Left colon (tissue), 2 donors: ENCODE measurements around the gene CLEC7A. TPM values are rescaled to one million over a fixed set of nuclear protein-coding genes. Genes with fewer than 3 reads are reported as not detected.

Experiments used
- ATAC-seq: fragments of 200-7000 bp; cut with Tn5 transposase; one replicate; pipeline ENCODE4 v1.9.1; 2020; ENCODE audit warnings: mild to moderate bottlenecking, moderate library complexity
- DNase-seq, 2 donors: peaks; one replicate each; pipeline ENCODE4 v3.0.0-alpha.2; 2020
- intact Hi-C, 2 donors: fragments of 100-400 bp; cut with DNase I in 1 of 2; cut with micrococcal nuclease in 1 of 2; formaldehyde crosslinking; loops; one replicate each; pipeline versions ENCODE4 v1.11.2 to v1.14.0; 2022; cut with DNase I, micrococcal nuclease
- long read RNA-seq: library from polyadenylated mRNA; unstranded; transcript quantifications from one replicate; pipeline ENCODE4 v2.0.0, GENCODE V29; 2021
- total RNA-seq, 2 donors: library from RNA; stranded (reverse); fragmentation: NEBNext Ultra II Directional; extraction: Animal tissue kit (Norgen Biotek cat#: 25700); gene quantifications; one replicate each; pipeline ENCODE4 v1.2.1, GENCODE V29; 2021
- donor health status: DM: no; HTN: no; CAD: no.
- donor health status: DM: yes; HTN: yes; CAD: no.

Gene CLEC7A
- total RNA-seq: 1 to 10 TPM; 2.5 to 4.5 TPM
- long read RNA-seq: 0 reads

DNA sequence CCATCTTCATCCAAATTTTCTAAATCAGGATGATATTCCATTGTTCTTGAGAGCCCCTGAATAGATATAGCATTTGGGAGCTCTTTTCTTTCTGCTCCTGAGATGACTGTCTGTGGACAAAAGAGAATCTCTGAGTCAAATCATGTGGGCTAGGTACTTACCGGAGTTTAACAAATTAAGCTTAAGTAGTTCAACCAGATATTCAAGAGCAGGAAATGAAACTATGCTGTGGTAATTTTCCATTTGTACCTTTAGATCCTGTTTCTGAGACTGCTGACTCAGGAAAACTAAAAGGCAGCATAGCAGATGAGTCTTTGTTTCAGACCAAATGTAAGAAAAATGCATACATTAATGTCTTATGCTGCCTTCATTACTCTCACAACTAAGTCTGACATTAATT is at the start of gene CLEC7A:
CLEC7A (minus strand) TSS at position 158 of the 400 bp plus-strand sequence; CDS start at position 41, 117 bp downstream.
- DNase-seq (no peak), ATAC-seq (no peak)
- intact Hi-C loops: no loop called here

- intact Hi-C loops: no loop called here
- no peak for DNase-seq
- ATAC-seq: no peak
These were observed 49.8 kb upstream of the CLEC7A start for GRCh38 chr12:10179776-10180181.

DNA sequence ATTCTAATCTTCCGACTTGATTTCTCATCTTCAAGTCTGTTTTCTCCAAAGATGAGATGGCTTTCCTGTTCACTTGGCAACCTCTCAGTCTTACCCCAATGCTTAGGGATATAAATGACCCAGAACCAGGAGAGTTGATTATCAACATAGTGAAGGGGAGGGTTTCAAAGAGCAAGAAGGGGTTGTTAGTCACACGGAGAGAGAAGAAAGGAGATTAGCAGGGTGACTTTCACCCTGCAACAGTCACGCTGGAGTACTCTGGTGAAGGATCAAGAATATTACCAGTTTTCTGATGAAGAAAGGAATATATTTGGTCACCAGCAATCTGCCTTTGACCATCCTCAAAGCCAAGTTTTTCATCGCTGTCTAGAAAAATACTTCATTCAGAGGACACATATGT is 48.8 kb upstream of the CLEC7A start, which contains the start of gene TMEM52B:
TMEM52B (plus strand) TSS at position 212 of the 400 bp plus-strand sequence. CDS start 543 bp downstream, outside the sequence.
- intact Hi-C loops: no loop called here

GRCh38 chr12:10175846-10176636 is 46.0 kb upstream of the CLEC7A start:
- ATAC-seq (peak; percentile 100), DNase-seq (no peak)
- intact Hi-C loops: no loop called here

More for the DNA sequence above, 48.8 kb upstream of the CLEC7A start, which contains the start of gene TMEM52B:
- DNase-seq (no peak), ATAC-seq (no peak)

DNA sequence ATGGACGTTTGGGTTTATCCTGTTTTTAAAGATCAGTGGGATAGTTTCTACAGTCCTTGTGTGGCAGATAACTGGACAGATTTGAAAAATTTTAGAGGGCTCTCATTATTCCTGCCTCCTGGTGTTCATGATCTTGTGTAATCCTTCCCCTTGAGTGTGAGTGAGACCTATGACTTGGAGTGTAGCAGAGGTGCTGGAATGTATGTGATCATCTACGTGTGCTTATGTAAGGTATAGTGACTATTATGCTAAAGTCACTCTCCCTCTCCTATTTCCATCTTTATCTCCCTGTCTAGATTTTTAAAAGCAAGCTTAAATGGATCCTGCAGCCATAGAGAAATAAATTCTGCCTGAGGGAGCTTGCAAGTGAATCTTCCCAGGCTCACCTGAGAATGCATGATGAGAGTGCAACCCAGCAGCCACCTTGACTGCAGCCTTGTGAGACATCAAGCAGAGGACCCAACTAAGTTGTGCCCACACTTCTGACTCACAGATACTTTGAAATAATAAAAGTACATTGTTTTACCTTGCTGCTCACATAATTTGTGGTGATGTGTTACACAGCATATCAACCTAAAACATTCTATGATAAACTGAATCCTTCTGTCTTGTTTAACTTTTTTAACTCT is 45.1 kb upstream of the CLEC7A start:
- ATAC-seq (no peak), DNase-seq (no peak)
- intact Hi-C loops: no loop called here

DNA sequence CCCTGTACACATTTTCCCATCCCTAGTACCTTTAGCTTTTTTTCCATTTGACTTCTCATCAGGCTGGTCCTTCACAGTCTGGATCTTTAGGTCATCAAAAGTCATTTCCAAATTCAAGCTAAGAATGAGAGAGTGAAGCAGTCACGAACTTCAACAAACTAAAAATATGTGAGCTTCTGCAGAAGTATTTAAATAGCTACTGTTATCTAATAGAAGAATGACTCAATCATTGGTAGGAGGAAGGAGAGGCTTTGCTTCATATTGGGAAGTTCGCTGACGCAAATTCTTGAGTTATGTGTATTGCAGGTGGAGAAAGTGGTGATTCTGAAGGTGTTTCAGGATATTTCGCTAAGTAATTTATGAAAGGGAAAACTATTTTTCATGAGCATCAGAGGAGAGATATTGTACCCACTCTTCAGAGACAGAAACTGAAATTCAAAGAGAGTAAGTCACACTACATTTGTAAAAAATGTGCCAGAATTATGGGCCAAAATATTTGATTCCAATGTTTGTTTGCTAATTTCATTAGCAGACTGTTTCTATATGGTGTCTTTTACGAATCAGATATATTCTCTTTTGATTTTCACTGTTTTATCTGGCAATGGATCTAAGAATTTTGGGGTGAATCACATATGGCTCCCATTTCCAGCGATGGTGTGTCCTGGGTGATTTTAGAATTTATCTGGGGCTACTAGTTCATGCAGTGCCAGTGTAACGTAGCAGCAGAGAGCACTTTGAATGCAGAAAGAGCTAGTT is 42.2 kb upstream of the CLEC7A start, which contains the start of gene OLR1:
OLR1 (minus strand) TSS at position 160 of the 756 bp plus-strand sequence; CDS start at position 105, 55 bp downstream.
- intact Hi-C loops: no loop called here
- DNase-seq (no peak), ATAC-seq (no peak)

DNA sequence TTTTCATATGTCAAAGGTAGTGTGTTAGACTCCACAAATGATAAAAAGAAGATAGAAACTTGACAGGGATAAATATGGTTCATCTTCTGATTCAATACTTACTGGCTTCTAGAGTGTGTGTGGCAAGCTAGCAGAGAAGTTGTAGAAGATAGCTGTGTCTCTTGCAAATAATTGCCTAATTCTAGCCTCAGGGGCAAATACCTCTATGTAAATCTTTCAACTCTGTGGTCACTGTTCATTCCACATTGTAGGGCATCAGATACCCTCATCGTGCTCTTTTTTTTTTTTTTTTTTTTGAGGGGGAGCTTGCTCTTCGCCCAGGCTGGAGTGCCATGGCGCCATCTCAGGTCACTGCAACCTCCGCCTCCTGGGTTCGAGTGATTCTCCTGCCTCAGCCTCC is 40.2 kb upstream of the CLEC7A start:
- intact Hi-C loops: no loop called here
- DNase-seq: no peak
- no peak for ATAC-seq

GRCh38 chr12:10169104-10169503 is 39.1 kb upstream of the CLEC7A start:
- intact Hi-C loops: no loop called here
- ATAC-seq: no peak

GRCh38 chr12:10167599-10167998 is 37.6 kb upstream of the CLEC7A start:
- DNase-seq (no peak), ATAC-seq (no peak)
- intact Hi-C loops: no loop called here

More at GRCh38 chr12:10169104-10169503, 39.1 kb upstream of the CLEC7A start:
- DNase-seq: no peak

- intact Hi-C loops: no loop called here
- ATAC-seq (no peak), DNase-seq (no peak)
These were observed 35.4 kb upstream of the CLEC7A start for GRCh38 chr12:10165421-10165820.

DNA sequence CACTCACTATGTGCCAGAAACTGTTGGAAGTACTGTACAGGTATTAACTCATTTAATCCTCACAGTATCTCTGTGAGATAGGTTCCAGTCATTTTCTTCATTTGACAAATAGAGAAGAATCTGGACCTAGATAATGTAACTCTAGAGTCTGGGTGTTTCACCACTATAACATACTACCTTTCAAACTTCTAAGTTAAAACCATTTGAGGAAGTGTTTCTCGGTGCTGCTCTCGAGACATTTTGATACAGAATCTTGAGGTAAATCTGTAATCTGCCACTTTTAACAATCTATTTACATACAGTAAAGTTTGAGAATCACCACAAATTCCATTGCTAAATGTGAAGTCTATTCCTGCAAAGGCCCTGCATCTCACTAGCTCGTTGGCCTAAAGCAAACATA is 33.1 kb upstream of the CLEC7A start:
- DNase-seq (no peak), ATAC-seq (no peak)
- intact Hi-C loops: no loop called here

DNA sequence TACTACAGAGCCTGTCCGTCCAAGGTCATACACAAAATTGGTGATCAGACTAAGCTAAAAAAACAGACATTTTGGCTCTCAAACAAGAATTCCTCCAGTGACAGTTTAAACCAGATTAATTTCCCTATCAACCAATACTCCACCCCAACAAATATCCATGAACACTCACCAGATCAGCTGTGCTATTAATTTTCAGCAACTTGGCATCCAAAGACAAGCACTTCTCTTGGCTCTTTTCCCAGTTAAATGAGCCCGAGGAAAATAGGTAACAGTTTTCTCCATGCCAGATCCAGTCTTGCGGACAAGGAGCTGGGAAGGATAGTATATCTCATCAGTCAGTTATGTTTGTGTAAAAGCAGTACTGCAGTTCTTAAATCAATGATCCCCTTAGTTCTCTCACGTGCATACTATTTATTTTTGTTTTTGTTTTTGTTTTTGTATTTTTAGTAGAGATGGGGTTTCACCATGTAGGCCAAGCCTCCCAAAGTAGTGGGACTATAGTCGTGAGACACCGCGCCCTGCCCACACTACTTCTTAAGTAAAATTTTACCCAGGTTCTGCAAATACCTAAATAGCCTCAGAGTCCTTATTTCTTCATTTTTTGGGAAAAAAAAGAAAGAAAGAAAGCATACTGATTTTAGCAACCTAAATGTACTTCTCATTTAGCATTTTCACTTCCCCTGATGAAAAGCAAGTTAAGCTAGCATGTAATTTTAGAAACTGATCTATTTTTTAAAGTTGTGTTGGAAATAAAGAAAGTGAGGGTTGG is 30.8 kb upstream of the CLEC7A start:
- DNase-seq (no peak), ATAC-seq (no peak)
- intact Hi-C loops: no loop called here

DNA sequence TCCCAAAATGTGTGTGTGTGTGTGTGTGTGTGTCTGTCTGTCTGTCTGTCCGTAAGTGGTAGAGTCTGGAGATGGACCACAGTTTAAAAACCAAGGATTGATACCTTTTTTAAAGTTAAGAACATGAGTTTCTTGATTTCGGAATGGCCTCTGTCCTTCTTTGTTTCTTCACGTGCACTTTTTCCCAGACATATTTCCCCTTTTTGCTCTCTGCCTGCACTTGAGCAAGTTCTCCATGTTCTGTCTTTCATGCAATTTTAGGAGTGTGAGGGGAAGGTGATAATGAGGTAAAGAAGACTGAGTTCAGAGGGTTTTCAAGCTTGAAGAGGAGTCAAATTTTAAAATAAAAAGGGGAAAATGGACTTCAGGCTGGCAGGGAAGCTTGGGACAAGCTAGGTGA is 29.3 kb upstream of the CLEC7A start:
- no peak for ATAC-seq
- intact Hi-C loops: no loop called here
- DNase-seq: no peak

DNA sequence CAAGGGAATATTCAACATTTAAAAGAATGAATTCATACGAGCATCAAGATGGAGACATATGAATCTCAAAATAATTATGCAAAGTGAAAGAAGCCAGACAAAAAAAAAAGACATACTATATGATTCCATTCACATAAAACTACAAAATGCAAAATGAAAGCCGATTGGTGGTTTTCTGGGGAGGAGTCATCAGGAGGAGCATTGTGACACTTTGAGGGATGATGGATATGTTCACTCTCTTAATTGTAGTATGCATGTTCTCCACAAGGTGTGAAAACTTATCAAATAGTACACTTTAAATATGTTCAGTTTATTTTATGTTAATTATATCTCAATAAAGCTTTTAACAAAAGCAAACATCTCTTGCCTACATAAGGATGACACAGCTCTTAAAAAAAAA is 28.4 kb upstream of the CLEC7A start:
- DNase-seq (no peak), ATAC-seq (no peak)
- intact Hi-C loops: no loop called here

DNA sequence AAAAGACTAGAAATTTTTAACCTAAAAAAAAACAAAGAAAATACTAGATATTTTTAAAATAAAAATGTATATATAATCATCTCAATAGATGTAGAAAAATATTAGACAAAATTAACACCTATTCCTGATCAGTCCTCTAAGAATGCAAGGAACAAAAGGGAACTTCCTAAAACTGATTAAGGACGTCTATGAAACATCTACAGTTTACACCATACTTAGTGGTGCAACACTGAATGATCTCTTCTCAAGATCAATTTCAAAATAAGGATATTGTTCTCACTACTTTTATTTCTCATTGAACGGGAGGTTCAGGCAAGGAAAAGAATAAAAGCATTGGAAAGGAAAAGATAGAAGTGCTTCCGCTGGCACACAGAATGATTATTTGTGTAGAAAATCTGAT is 26.0 kb upstream of the CLEC7A start:
- ATAC-seq (no peak), DNase-seq (no peak)
- intact Hi-C loops: no loop called here

DNA sequence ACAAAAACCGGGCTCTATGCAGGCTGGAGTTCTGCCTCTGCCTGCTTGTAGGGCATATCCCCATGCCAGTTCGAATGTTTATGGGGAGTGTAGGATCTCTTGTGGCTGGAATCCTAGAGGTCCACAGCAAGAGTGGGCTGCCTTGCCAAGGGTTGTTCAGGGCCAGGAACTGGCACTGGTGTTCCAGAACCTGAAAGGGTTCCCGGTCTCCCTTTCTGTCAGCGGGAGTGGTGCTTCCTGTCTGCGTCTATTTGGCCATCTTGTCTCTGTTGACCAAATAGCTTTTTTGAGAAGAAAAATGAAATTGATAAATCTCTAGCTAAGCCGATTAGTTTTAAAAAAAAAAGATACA is 24.1 kb upstream of the CLEC7A start:
- intact Hi-C loops: loop anchor here in 1 of 2 donors (5.0 kb wide), 1 partner anchor 38 kb away; no protein-coding TSS in a partner anchor
- ATAC-seq: peak; percentile 9

GRCh38 chr12:10153271-10154144 is 23.5 kb upstream of the CLEC7A start:
- peak; percentile 91 for ATAC-seq
- DNase-seq: peak; percentile 51 to 67
- intact Hi-C loops: loop anchor here in 1 of 2 donors (5.0 kb wide), 1 partner anchor 39 kb away; no protein-coding TSS in a partner anchor

More for the DNA sequence above, 24.1 kb upstream of the CLEC7A start:
- DNase-seq: no peak

DNA sequence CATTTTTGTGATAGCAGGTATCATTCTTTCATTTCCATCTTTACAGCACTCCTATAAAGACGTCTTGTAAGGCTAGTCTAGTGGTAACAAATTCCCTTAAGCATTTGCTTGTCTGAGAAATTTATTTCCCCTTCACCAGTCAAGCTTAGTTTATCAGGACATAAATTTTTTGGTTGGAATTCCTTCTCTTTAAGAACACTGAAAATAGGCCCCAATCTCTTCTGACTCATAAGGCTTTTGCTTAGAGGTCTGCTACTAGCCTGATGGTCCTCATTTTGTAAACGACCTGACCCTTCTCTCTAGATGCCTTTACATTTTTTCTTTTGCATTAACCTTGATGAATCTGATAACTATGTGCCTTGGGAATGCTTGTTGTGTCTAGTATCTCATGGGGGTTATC is 21.6 kb upstream of the CLEC7A start:
- DNase-seq (no peak), ATAC-seq (no peak)
- intact Hi-C loops: loop anchor here in 1 of 2 donors (5.0 kb wide), 1 partner anchor 41 kb away; no protein-coding TSS in a partner anchor
